Measurements from ENCODE around the gene SSBP2. TPM values are rescaled to one million over a fixed set of nuclear protein-coding genes. Genes with fewer than 3 reads are reported as not detected.

The SSBP2 gene
- total and polyA plus RNA-seq, 2 of the 8 experiments (the other 6 are each of a cell fraction or from before 2014, with no cell fraction given), result 21.5 to 36.2 TPM

DNA sequence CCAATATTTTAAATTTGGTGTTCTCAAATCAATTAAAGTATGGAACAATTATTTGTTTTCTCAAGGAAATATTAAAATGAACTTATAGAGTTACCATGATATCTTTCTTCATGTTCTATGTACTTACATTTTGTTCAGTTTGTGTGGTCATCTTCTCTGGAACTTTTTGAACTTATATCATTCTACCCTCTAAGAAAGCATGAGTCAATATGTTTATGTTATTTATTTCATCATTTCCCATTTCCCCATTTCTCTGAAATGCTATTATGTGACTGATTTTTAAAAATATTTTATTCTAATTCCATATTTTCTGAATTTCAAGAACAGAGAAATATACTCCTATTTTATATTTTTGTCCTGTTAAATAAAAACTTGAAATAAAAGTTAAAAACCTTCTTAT, 233.4 kb downstream of the SSBP2 start (continued):
- TF ChIP-seq, protein P1, sequence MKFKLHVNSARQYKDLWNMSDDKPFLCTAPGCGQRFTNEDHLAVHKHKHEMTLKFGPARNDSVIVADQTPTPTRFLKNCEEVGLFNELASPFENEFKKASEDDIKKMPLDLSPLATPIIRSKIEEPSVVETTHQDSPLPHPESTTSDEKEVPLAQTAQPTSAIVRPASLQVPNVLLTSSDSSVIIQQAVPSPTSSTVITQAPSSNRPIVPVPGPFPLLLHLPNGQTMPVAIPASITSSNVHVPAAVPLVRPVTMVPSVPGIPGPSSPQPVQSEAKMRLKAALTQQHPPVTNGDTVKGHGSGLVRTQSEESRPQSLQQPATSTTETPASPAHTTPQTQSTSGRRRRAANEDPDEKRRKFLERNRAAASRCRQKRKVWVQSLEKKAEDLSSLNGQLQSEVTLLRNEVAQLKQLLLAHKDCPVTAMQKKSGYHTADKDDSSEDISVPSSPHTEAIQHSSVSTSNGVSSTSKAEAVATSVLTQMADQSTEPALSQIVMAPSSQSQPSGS (IDR thresholded peaks at IDR 0.05; ENCODE audit: low read length), result no peak
- TF ChIP-seq SRF (IDR thresholded peaks at IDR 0.05; ENCODE audit: low read depth, low read length) (no peak), TCF12 (IDR thresholded peaks at IDR 0.05; ENCODE audit: low read depth, low read length) (no peak), FOSL1 (IDR thresholded peaks at IDR 0.05; ENCODE audit: insufficient read depth, low read depth, low read length) (no peak)
